Panc1 (cell line): ENCODE measurements around the gene FIZ1.

Experiments
- CTCF ChIP-seq: fragments of 450-650 bp; IDR thresholded peaks from 2 replicates; pipeline ENCODE4 v1.5.1; 2017; ENCODE audit warnings: mild to moderate bottlenecking
- REST ChIP-seq, 2 experiments: IDR thresholded peaks; 2 replicates each; pipeline ENCODE4 v1.6.1; 2011 to 2012; ENCODE audit warnings: low read depth in 2 of 2, control low read depth in 1 of 2, low read length in 1 of 2, mild to moderate bottlenecking in 1 of 2, moderate library complexity in 1 of 2; ENCODE audit not compliant: insufficient read depth in 1 of 2

- TF ChIP-seq CTCF (no peak), REST (IDR thresholded peaks at IDR 0.05; ENCODE audit: insufficient read depth in 1 of 2, low read depth in 2 of 2, low read length in 1 of 2) (no peak)
These were observed 37.4 kb upstream of the FIZ1 start for GRCh38 chr19:55636723-55637122.
